T-helper 9 cell (primary cell): ENCODE data around the gene CRB2.

Source experiments
- DNase-seq: peaks from one replicate; pipeline ENCODE4 v3.0.0-alpha.2; 2020

Gene CRB2

GRCh38 chr9:123365881-123366528 lies 10.0 kb downstream of the CRB2 start:
- no peak for DNase-seq

- no peak for DNase-seq
Observed at GRCh38 chr9:123368023-123368422, 12.0 kb downstream of the CRB2 start.

- DNase-seq, result no peak
Observed at GRCh38 chr9:123368536-123369153, 12.6 kb downstream of the CRB2 start.

GRCh38 chr9:123369296-123369695 lies 13.3 kb downstream of the CRB2 start:
- DNase-seq, result no peak

GRCh38 chr9:123370108-123370507 lies 14.1 kb downstream of the CRB2 start:
- no peak for DNase-seq

GRCh38 chr9:123370526-123371227 lies 14.7 kb downstream of the CRB2 start:
- DNase-seq, result no peak

GRCh38 chr9:123371228-123371584 lies 15.2 kb downstream of the CRB2 start:
- DNase-seq, result no peak

GRCh38 chr9:123371805-123372590 lies 16.0 kb downstream of the CRB2 start:
- no peak for DNase-seq

- DNase-seq, result no peak
Observed at GRCh38 chr9:123372766-123373446, 16.9 kb downstream of the CRB2 start.

GRCh38 chr9:123373447-123373923 lies 17.5 kb downstream of the CRB2 start:
- DNase-seq, result no peak

- DNase-seq, result no peak
Observed at GRCh38 chr9:123373946-123374345, 17.9 kb downstream of the CRB2 start.

GRCh38 chr9:123375469-123376132 lies 19.6 kb downstream of the CRB2 start:
- DNase-seq, result no peak

GRCh38 chr9:123376218-123377071 lies 20.4 kb downstream of the CRB2 start:
- DNase-seq, result no peak

- DNase-seq, result no peak
Observed at GRCh38 chr9:123377211-123377971, 21.4 kb downstream of the CRB2 start.

- DNase-seq, result no peak
Observed at GRCh38 chr9:123378025-123378424, 22.0 kb downstream of the CRB2 start.

- no peak for DNase-seq
Observed at GRCh38 chr9:123378956-123379660, 23.1 kb downstream of the CRB2 start.

- no peak for DNase-seq
Observed at GRCh38 chr9:123380852-123381705, 25.1 kb downstream of the CRB2 start.

GRCh38 chr9:123382653-123383511 lies 26.9 kb downstream of the CRB2 start:
- DNase-seq, result no peak
